PC-9 (cell line): ENCODE data around the gene ADGRV1. TPM values are rescaled to one million over a fixed set of nuclear protein-coding genes. Genes with fewer than 3 reads are reported as not detected.

ENCODE experiments used
- BruUV-seq: library from RNA; stranded (reverse); fragments of 400-500 nt; replicated peaks from 2 replicates; lab custom pipeline; 2021; lab: Mats Ljungman, UMichigan
- CTCF ChIA-PET: fragments of 300-600 bp; sonication (Branson Sonifier 250); formaldehyde crosslinking; loops from one replicate; lab custom pipeline; 2022; ENCODE audit warnings: antibody characterized with exemption; lab: Charles Lee
- POLR2A ChIA-PET: fragments of 300-600 bp; sonication (Branson Sonifier 250); formaldehyde crosslinking; loops from one replicate; lab custom pipeline; 2022; ENCODE audit warnings: antibody characterized with exemption; ENCODE audit not compliant: unreplicated experiment; lab: Charles Lee
- DNase-seq, 2 experiments: peaks; one replicate each; pipeline versions ENCODE4 v3.0.0 to v3.0.0-alpha.2; 2015 to 2022; ENCODE audit warnings: mixed read lengths in 1 of 2
- H2AFZ ChIP-seq: fragments of 200-600 bp; sonication (generic); 2 replicates; pipeline ENCODE4 v1.8.1; 2017; ENCODE audit warnings: antibody characterized with exemption
- H3F3A ChIP-seq: fragments of 200-600 bp; sonication (generic); 2 replicates; pipeline ENCODE4 v1.8.1; 2017; ENCODE audit warnings: antibody characterized with exemption, mild to moderate bottlenecking, low read depth; ENCODE audit not compliant: insufficient read depth
- H3K27ac ChIP-seq: fragments of 200-600 bp; sonication (generic); 2 replicates; pipeline ENCODE4 v1.6.1; 2016; ENCODE audit warnings: mixed run types
- H3K27me3 ChIP-seq: fragments of 200-600 bp; sonication (generic); 2 replicates; pipeline ENCODE4 v1.6.1; 2016; ENCODE audit warnings: low read depth, mixed run types; ENCODE audit not compliant: insufficient read depth
- H3K36me3 ChIP-seq: fragments of 200-600 bp; sonication (generic); 2 replicates; pipeline ENCODE4 v1.6.1; 2016; ENCODE audit warnings: low read depth, mixed run types
- H3K4me1 ChIP-seq: fragments of 200-600 bp; sonication (generic); replicated peaks from 2 replicates; pipeline ENCODE4 v1.6.1; 2016; ENCODE audit warnings: mixed run types; ENCODE audit not compliant: insufficient read depth
- H3K4me2 ChIP-seq: fragments of 200-600 bp; sonication (generic); 2 replicates; pipeline ENCODE4 v1.6.1; 2017; ENCODE audit warnings: mixed run types
- H3K4me3 ChIP-seq: fragments of 200-600 bp; sonication (generic); 2 replicates; pipeline ENCODE4 v1.6.1; 2016; ENCODE audit warnings: mixed run types
- H3K79me2 ChIP-seq: fragments of 200-600 bp; sonication (generic); 2 replicates; pipeline ENCODE4 v1.6.1; 2017; ENCODE audit warnings: low read depth, mixed run types
- H3K9me2 ChIP-seq: fragments of 200-600 bp; sonication (generic); 2 replicates; pipeline ENCODE4 v1.8.1; 2017; ENCODE audit warnings: mild to moderate bottlenecking; ENCODE audit not compliant: insufficient read depth
- H3K9me3 ChIP-seq: fragments of 200-600 bp; sonication (generic); 2 replicates; pipeline ENCODE4 v1.8.1; 2016; ENCODE audit warnings: low read depth; ENCODE audit not compliant: insufficient read depth
- H4K20me1 ChIP-seq: fragments of 200-600 bp; sonication (generic); 2 replicates; pipeline ENCODE4 v1.8.1; 2017; ENCODE audit not compliant: insufficient read depth
- EZH2 ChIP-seq: fragments of 200-600 bp; sonication (generic); IDR thresholded peaks from 2 replicates; pipeline ENCODE4 v1.8.0; 2017; ENCODE audit warnings: antibody characterized with exemption, low read depth
- intact Hi-C: fragments of 100-400 bp; cut with micrococcal nuclease; formaldehyde crosslinking; loops from one replicate; pipeline ENCODE4 v1.10.0; 2022; ENCODE audit not compliant: unreplicated experiment
- total RNA-seq: library from RNA; stranded (reverse); gene quantifications from 2 replicates; pipeline ENCODE4 v1.2.3, GENCODE V29; 2021
- TF ChIP-seq, protein P1 (sequence below): fragments of 200-600 bp; sonication (generic); conservative IDR thresholded peaks from 2 replicates; pipeline ENCODE4 v1.6.1; 2017; ENCODE audit warnings: mixed run types, antibody characterized with exemption, mild to moderate bottlenecking, moderate library complexity

ADGRV1 gene
- total RNA-seq, 1 experiment from 2014 or later, result 1.0 TPM

DNA sequence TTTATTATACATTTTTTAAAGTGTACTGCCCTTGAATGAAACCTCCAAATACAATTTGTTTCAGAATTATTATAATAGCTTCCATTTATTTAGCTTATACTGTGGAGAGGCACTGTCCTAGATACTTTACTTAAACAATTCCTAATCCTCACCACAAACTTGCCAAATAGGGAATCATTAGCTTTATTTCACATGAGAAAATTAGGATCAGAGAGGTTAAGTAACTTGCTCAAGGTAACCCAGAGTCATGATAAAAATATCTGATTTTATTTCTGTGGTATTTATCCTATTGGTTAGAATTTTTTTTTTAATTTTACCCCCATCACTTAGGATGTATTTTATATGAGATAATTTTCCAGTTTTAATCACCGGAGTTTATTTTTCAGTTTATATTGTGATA is 78.4 kb downstream of the ADGRV1 start:
- intact Hi-C loops, result no loop called here
- DNase-seq, result no peak
- no peaks in the 10 kb centered on the region for H3K9me3 ChIP-seq
- no peaks in the 10 kb centered on the region for H3K36me3 ChIP-seq
- H3K4me2 ChIP-seq, result no peak overlapping the region
- CTCF ChIA-PET, result no interaction called here
- no peak overlapping the region for H3K27ac ChIP-seq
- BruUV-seq, result no TSS peak
- no peak overlapping the region for H3K4me3 ChIP-seq
- POLR2A ChIA-PET, result no interaction called here
- no peaks in the 10 kb centered on the region for H3K79me2 ChIP-seq
- H3K9me2 ChIP-seq, result no peaks in the 10 kb centered on the region
- H3K4me1 ChIP-seq, result no peaks in the 10 kb centered on the region
- no peaks in the 10 kb centered on the region for H3F3A ChIP-seq
- no peaks in the 10 kb centered on the region for H3K27me3 ChIP-seq
- TF ChIP-seq EZH2, result no peak
- TF ChIP-seq, protein P1, sequence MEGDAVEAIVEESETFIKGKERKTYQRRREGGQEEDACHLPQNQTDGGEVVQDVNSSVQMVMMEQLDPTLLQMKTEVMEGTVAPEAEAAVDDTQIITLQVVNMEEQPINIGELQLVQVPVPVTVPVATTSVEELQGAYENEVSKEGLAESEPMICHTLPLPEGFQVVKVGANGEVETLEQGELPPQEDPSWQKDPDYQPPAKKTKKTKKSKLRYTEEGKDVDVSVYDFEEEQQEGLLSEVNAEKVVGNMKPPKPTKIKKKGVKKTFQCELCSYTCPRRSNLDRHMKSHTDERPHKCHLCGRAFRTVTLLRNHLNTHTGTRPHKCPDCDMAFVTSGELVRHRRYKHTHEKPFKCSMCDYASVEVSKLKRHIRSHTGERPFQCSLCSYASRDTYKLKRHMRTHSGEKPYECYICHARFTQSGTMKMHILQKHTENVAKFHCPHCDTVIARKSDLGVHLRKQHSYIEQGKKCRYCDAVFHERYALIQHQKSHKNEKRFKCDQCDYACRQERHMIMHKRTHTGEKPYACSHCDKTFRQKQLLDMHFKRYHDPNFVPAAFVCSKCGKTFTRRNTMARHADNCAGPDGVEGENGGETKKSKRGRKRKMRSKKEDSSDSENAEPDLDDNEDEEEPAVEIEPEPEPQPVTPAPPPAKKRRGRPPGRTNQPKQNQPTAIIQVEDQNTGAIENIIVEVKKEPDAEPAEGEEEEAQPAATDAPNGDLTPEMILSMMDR, result no peak
- H2AFZ ChIP-seq, result no peak overlapping the region
- no peaks in the 10 kb centered on the region for H4K20me1 ChIP-seq

DNA sequence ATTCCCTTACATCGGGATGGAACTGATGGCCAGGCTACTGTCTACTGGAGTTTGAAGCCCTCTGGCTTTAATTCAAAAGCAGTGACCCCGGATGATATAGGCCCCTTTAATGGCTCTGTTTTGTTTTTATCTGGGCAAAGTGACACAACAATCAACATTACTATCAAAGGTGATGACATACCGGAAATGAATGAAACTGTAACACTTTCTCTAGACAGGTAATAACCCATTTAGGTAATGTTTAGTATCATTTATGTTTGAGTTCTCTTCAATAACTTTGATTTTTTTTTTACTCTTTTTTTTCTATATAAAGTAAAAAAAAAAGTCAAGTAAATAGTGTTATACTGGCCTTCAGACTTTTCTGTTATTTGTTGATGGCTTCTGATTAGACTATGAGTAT is 79.1 kb downstream of the ADGRV1 start:
- Histone ChIP-seq H3K4me3 (no peak overlapping the region), H3K27ac (no peak overlapping the region), H3K36me3 (no peaks in the 10 kb centered on the region), H3F3A (no peaks in the 10 kb centered on the region), H3K4me2 (no peak overlapping the region), H3K79me2 (no peaks in the 10 kb centered on the region), H3K9me3 (no peaks in the 10 kb centered on the region), H3K9me2 (no peaks in the 10 kb centered on the region), H3K4me1 (no peaks in the 10 kb centered on the region), H4K20me1 (no peaks in the 10 kb centered on the region), H3K27me3 (no peaks in the 10 kb centered on the region), H2AFZ (no peak overlapping the region; the same call in 1 of the 2 replicates)
- intact Hi-C loops, result no loop called here
- ChIA-PET CTCF (no interaction called here), POLR2A (no interaction called here)
- no TSS peak for BruUV-seq
- no peak for DNase-seq
- TF ChIP-seq, protein P1, result no peak
- TF ChIP-seq EZH2, result no peak

DNA sequence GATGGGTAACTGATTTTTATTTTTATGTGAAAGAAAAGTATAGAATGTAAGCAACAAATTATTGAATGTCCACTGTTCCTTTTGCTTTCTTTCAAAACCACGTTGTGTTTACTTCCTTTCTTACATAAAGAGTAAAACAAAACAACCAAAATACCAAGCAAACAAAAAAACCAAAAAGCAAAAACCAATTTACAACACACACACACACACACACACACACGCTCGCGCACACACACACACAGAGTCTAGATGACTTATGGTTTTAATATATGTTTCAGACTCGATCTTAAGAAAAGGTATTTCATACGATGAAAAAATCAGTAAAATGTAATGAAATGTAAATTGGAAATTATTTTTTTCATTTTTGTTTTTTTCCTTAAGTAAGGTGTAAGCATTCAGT is 80.3 kb downstream of the ADGRV1 start:
- Histone ChIP-seq H3K4me1 (no peaks in the 10 kb centered on the region), H3K27me3 (no peaks in the 10 kb centered on the region), H3K4me2 (no peak overlapping the region), H3F3A (no peaks in the 10 kb centered on the region), H4K20me1 (no peaks in the 10 kb centered on the region), H3K4me3 (no peak overlapping the region), H3K79me2 (no peaks in the 10 kb centered on the region), H2AFZ (no peak overlapping the region; the same call in 1 of the 2 replicates), H3K9me2 (no peaks in the 10 kb centered on the region), H3K36me3 (no peaks in the 10 kb centered on the region), H3K9me3 (no peaks in the 10 kb centered on the region), H3K27ac (no peak overlapping the region)
- CTCF ChIA-PET, result no interaction called here
- no TSS peak for BruUV-seq
- intact Hi-C loops, result no loop called here
- no peak for DNase-seq
- POLR2A ChIA-PET, result no interaction called here
- TF ChIP-seq, protein P1, result no peak
- no peak for TF ChIP-seq EZH2
